Suprapubic skin (tissue), 2 donors: ENCODE data around the gene PODXL2.

Source experiments
- EP300 ChIP-seq: sonication (generic); formaldehyde crosslinking; IDR thresholded peaks from one replicate; pipeline ENCODE4 v1.6.1; 2017; ENCODE audit warnings: antibody characterized with exemption
- POLR2A ChIP-seq, 2 donors: fragments of 450-650 bp; IDR thresholded peaks; one replicate each; pipeline ENCODE4 v1.6.1; 2017; ENCODE audit warnings: antibody characterized with exemption in 2 of 2, mild to moderate bottlenecking in 2 of 2, moderate library complexity in 2 of 2

GRCh38 chr3:127584734-127585133, 44.3 kb upstream of the PODXL2 start:
- no peak for TF ChIP-seq POLR2A (IDR thresholded peaks at IDR 0.05)
- no peak for TF ChIP-seq EP300
